ENCODE measurements around the gene ENG.

DNA sequence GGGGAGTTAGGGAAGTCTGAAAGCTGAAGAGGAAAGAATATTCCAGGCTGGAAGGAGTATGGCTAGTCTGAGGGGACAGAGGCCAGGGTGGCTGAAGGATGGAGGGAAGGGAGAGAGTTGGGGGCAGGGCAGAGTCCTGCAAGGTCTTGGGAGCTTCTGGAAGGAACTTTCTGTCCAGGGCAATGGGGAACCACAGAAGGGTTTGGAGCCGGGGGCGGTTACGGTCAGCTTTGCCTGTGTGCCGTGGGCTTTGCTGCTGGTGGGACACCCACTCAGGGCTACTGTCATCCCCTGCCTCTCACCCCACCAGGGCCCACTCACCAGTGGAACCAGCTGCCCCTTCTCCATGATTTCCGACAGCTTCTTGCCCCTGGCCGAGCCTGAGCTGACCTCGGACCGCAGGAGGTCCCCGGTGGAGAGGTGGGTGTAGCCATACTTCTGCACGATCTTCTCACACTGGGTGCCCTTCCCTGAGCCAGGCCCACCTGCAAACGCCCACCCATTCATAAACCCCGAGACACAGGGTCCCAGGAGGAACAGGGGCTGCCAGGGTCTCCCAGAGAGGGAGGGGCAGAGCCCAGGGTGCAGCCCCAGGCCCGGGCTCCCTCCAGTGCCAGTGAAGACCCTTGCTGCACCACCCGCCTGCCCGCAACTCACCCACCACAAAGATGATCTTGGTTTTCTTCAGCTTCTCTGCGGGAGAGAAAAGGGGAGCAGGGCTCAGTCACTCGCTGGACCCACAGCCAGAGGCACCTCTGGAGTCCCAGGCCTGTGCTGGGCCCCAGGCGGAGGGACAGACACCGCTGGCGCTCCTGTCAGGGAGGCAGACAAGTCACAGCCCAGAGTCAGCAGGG is 18.1 kb upstream of the ENG start:
- no peak for TF ChIP-seq SIN3A (conservative IDR thresholded peaks at IDR 0.05 in 1 of 2, IDR thresholded peaks at IDR 0.05 in 1 of 2; ENCODE audit: low read depth in 1 of 2, low read length in 2 of 2)
- TF ChIP-seq, protein P1, sequence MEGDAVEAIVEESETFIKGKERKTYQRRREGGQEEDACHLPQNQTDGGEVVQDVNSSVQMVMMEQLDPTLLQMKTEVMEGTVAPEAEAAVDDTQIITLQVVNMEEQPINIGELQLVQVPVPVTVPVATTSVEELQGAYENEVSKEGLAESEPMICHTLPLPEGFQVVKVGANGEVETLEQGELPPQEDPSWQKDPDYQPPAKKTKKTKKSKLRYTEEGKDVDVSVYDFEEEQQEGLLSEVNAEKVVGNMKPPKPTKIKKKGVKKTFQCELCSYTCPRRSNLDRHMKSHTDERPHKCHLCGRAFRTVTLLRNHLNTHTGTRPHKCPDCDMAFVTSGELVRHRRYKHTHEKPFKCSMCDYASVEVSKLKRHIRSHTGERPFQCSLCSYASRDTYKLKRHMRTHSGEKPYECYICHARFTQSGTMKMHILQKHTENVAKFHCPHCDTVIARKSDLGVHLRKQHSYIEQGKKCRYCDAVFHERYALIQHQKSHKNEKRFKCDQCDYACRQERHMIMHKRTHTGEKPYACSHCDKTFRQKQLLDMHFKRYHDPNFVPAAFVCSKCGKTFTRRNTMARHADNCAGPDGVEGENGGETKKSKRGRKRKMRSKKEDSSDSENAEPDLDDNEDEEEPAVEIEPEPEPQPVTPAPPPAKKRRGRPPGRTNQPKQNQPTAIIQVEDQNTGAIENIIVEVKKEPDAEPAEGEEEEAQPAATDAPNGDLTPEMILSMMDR (IDR thresholded peaks at IDR 0.05; ENCODE audit: control extremely low read depth in 1 of 3, insufficient read depth in 1 of 3, low read depth in 1 of 3, low read length in 3 of 3): no peak
- no peak for TF ChIP-seq TBP (IDR thresholded peaks at IDR 0.05; ENCODE audit: low read depth, low read length)
- TF ChIP-seq, protein P2, sequence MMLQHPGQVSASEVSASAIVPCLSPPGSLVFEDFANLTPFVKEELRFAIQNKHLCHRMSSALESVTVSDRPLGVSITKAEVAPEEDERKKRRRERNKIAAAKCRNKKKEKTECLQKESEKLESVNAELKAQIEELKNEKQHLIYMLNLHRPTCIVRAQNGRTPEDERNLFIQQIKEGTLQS (IDR thresholded peaks at IDR 0.05; ENCODE audit: insufficient read depth, low read depth, low read length): no peak
